Measurements from ENCODE around the gene STK10.

DNA sequence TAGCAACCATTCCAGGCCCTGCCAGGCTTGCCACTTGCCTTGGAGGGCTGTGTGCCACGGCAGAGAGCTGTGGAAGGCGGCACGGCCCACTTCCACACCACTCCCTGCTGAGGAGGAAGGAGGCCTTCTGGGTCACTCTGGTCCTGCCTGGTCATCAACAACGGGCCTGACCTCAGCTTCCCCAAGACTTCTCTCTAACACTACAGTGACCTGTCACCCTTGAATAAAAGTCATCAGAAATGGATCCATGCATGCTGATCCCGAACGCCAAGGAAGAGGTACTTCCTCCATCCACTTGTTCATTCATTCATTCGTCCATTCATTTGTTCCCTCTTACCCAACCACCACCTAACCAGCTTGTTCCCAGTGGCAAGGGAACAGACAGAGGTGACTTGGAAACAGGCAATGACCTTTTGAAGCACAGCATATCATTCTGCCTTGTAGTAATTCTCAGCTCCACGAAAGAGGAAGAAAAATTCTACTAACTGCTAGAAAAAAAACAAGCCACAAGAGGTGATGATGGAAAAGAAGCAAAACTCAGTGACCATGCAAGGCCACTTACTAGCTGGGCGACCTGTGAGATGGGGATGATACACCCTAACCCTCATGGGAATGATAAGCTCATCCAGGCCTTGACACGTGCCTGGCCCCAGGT lies 58.6 kb downstream of the STK10 start:
- TF ChIP-seq, protein P1, sequence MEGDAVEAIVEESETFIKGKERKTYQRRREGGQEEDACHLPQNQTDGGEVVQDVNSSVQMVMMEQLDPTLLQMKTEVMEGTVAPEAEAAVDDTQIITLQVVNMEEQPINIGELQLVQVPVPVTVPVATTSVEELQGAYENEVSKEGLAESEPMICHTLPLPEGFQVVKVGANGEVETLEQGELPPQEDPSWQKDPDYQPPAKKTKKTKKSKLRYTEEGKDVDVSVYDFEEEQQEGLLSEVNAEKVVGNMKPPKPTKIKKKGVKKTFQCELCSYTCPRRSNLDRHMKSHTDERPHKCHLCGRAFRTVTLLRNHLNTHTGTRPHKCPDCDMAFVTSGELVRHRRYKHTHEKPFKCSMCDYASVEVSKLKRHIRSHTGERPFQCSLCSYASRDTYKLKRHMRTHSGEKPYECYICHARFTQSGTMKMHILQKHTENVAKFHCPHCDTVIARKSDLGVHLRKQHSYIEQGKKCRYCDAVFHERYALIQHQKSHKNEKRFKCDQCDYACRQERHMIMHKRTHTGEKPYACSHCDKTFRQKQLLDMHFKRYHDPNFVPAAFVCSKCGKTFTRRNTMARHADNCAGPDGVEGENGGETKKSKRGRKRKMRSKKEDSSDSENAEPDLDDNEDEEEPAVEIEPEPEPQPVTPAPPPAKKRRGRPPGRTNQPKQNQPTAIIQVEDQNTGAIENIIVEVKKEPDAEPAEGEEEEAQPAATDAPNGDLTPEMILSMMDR (IDR thresholded peaks at IDR 0.05; ENCODE audit: control extremely low read depth in 1 of 3, insufficient read depth in 1 of 3, low read depth in 1 of 3, low read length in 3 of 3): no peak
- TF ChIP-seq EGR1 (IDR thresholded peaks at IDR 0.05; ENCODE audit: borderline replicate concordance, low read depth, low read length) (no peak), KDM4A (IDR thresholded peaks at IDR 0.05; ENCODE audit: low read depth, low read length, severe bottlenecking) (no peak), CHD1 (IDR thresholded peaks at IDR 0.05; ENCODE audit: low read depth, low read length) (no peak), POLR2A (IDR thresholded peaks at IDR 0.05; ENCODE audit: control extremely low read depth in 1 of 2, low read depth in 2 of 2, low read length in 2 of 2) (no peak), MAFK (IDR thresholded peaks at IDR 0.05; ENCODE audit: low read depth, low read length) (no peak), RFX5 (IDR thresholded peaks at IDR 0.05; ENCODE audit: borderline replicate concordance, low read depth, low read length) (no peak), POLR2AphosphoS5 (IDR thresholded peaks at IDR 0.05; ENCODE audit: low read depth, low read length) (no peak), EP300 (IDR thresholded peaks at IDR 0.05; ENCODE audit: borderline replicate concordance in 1 of 2, low read depth in 2 of 2, low read length in 2 of 2) (no peak), TCF12 (IDR thresholded peaks at IDR 0.05; ENCODE audit: low read depth, low read length) (no peak), KDM1A (IDR thresholded peaks at IDR 0.05; ENCODE audit: borderline replicate concordance, low read length) (no peak)

Data from H1 (cell line).